Activated CD8-positive, alpha-beta memory T cell treated with anti-CD3 and anti-CD28 coated beads for 36 hours (primary cell): ENCODE measurements around the gene TEAD4. TPM values are rescaled to one million over a fixed set of nuclear protein-coding genes. Genes with fewer than 3 reads are reported as not detected.

Experiments used
- CTCF ChIA-PET: fragments of 350-600 bp; sonication (Branson Sonifier 250); formaldehyde crosslinking; loops from one replicate; lab custom pipeline; 2021; ENCODE audit warnings: antibody characterized with exemption; lab: Charles Lee
- POLR2A ChIA-PET: fragments of 350-600 bp; sonication (Branson Sonifier 250); formaldehyde crosslinking; loops from one replicate; lab custom pipeline; 2021; ENCODE audit warnings: antibody characterized with exemption; lab: Charles Lee
- total RNA-seq, 2 experiments: library from RNA; stranded (reverse); gene quantifications; one replicate each; pipeline ENCODE4 v1.2.3, GENCODE V29; 2021

Gene TEAD4
- total RNA-seq, 2 experiments from 2014 or later, result 2.2 to 2.4 TPM

DNA sequence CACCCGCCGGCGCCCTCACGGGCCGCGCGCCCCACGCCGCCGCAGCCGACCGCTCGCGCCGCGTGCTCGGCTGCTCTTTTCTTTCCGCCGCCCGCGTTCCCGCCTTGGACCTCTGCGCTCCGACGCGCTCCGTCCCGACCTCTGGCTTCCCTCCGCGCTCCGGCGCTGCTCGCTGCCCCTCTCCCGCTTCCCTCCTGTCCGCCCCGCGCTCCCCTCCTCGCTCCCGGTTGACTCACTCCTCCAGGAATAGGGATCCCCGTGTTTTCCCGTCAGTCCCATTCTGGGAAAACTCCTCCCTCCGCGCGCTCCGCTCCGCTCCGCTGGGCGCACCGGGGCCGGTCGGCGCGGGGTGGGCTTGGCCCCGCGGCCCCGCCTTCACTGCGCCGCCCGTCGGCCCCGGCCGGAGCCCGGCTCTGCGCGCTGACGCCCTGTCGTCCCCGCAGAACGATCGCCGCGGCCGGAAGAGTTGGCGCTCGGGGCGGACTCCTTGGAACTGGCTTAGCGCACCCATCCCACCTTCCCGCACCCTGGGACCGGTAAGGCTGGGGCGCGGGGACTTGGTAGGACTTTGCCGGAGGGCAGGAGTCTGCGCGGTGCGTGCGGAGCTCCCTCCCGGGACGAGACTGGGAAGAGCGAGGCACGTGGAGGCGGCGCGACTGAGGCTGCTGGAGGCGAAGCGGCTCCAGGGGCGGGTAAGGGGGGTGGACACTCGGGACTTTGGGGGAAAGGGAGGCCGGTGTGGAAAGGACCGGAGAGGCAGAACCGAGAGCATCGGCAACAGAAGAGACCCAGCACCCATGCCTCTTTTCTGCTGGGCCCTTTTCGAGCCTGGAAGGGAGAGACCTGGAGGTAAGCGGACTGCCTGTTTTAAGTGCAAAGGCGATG is 550 bp downstream of the TEAD4 start:
- ChIA-PET POLR2A (no interaction called here), CTCF (no interaction called here)

DNA sequence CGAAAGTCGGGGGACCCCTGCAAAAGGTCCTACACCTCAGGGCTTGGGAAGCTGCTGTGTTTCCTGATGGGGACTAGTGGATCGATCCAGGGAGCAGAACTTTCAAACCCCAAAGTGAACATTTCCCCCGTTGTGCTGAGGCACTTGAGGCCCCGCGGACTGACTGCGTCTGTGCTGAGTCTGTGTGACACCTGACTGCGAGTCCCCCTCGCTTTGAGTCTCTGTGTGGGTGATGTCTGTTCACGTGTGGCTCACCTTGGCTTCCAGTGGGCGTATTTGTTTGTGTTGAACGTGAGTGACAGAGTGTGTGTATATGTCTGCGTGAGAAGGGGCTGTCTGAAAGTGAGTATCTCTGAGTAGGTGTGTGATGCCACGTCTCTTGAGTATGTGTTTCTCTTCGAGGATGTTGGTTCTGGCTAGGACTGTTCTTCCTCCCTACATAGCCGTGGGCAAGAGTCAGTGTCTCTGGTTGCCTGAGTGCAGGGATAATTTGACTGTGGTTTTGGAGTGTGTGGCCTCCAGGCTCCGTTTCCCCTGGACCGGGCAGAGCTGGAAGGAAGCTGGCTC is 1.3 kb downstream of the TEAD4 start:
- ChIA-PET CTCF (no interaction called here), POLR2A (no interaction called here)

DNA sequence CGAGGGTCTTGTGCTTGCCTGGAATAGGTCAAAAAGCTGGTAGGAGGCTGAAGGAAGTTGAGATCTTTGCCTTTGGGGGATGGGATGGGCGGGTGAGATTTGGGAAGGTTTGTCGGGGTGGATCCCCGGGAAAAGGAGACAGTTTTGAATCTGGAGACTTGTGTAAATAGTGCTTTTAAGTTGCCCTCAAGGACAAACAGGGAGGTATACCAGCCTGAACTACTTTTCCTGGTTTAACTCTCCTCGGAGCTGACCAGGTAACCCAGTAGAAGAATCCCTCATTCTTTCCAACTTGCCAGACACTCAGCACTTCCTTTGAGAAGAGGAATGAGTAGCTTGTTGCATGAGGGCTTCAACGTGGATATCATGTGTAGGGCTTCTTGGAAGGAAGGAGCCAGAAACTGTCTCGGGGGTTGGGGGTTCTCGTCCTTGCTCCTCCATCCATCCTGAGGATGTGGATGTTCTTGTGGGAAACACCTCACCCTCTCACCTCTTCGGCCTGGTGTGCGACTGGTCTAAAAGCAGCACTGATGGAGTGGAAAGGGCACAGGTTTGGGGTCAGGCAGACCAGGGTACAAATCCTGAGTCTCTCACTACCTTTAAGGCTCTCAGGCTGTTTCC is 1.9 kb downstream of the TEAD4 start:
- POLR2A ChIA-PET, result no interaction called here
- CTCF ChIA-PET, result no interaction called here

DNA sequence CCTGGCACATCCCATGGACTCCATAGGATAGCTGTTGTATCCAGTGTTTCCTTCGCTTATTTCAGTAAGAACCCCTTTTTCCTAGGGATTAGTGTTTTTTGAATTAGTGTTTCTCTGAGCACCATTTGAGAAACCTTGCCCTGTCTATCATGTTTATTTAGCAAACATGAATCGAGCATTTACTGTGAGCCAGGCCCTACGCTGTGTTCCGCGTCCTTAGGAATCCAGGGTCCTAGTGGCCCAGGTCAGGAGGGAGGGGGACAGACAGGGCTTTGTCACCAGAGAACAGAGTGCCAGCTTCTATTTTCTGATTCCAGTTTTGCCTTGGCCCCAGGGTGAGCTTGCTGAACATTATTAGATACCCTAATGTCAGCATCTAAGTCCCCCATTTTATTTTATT is 2.5 kb downstream of the TEAD4 start:
- POLR2A ChIA-PET, result no interaction called here
- CTCF ChIA-PET, result no interaction called here

DNA sequence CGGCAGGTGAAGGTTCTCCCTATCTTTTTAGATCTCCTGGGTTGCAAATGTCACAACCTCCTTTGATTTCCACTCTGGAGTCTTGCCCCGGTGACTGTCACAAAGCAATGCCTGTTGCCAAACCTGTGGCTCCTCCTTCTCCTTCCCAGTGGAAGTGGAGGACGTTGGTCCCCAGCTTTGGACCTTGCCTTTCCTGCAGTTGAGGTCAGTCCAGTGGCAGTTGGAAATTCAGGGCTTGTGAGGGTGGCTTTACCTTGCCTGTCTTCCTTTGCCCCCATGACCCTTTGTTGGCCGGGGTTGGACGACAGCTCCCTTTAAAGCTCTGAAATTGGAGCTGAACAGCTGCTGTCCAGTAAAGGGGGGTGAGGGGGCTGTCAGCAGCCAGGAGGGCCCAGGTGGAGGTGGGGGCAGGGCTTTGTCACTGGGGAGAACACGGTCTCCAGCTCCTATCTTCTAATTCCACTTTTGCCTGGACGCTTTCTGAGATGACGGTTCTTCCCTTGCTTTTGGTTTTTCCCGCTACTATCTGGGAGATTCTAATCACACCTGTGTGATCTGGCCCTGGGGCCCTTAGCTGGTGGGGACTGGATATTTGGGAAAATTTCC is 4.1 kb downstream of the TEAD4 start:
- POLR2A ChIA-PET, result interaction anchor here (0.5 kb wide), 1 partner anchor 28 kb away, joined by 3 read pairs; no protein-coding TSS in a partner anchor
- CTCF ChIA-PET, result no interaction called here

DNA sequence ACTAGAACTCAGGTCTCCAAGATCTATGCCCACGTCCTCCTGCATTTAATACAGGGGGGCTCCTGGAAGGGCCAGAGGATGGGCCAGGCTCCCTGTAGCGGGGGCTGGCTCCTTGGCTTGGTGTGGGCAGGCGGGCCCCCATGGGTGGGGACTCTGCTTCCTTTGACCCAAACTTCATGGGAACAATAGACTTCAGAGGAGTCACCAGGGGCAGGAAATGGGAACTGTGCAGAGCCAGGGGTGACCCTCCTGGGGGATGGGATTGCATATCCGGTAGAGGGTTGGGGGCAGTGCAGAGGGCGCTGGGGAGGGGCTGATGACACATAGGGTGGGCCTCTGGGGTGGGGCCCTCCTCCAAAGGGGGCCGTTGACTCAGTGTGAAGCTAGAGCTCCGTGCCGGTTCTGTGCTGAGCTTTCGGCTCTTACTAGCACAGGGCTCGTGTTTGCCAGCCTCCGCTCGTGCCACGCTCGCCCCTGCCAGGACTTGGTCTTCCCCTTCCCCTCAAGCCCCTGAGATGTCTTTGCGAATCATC is 4.6 kb downstream of the TEAD4 start:
- POLR2A ChIA-PET, result no interaction called here
- CTCF ChIA-PET, result no interaction called here

DNA sequence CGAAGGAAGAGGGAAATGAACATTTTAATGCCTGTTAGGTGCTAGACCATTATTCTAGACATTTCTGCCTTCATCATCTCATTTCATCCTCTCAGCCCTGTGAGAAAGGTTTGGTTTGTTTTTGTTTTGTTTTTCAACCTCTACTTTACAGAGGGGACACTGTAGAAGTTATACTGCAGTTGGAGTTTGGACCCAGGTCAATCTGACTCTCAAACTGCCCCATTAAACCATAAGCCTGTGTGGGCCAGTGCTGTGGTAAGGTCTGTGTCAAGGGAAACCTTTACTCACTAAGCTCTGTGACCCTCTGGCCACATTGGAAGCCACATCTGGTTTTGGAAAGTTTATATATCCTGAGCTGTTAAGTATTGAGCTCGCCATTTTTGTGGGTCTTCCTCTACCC is 8.5 kb downstream of the TEAD4 start:
- POLR2A ChIA-PET, result no interaction called here

DNA sequence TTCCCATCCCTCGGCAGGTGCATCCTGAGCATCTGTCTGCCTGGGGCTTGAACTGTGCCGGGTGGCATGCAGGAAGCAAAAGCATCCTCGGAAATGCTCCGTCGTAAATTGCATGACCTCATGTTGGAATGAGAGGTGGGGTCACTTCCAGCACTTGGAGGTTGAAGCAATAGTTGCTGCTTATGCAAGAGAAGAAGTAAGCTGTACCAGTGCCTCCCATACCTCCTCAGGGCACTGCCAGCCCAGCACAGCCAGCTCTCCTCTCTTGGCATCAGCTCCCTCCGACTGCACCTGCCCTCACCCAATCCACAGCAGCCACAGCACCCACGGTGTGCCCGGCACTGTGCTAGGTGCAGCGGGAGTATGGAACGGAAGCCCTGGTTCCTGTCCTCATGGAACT is 11.5 kb downstream of the TEAD4 start:
- CTCF ChIA-PET, result no interaction called here
- POLR2A ChIA-PET, result no interaction called here

More for the DNA sequence above, 8.5 kb downstream of the TEAD4 start:
- CTCF ChIA-PET, result no interaction called here

DNA sequence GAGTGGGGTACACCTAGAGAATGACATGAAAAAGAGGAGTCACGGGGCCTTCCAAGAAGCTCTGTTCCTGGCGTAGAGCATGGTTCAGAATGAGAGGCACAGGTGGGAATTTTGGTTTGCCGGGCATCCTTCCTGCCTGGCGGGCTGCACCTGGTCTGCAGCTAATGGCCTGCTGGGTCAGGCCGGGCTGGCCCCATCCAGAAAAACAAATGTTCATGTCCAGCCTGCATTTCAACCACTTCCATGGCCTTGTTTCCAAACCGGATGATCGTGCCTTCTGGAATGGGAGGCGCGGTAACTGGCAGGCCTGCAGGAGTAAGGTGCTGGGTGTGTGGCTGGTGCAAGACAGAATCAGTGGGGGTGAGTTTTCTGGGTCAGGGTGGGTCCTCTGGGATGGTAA is 14.4 kb downstream of the TEAD4 start:
- CTCF ChIA-PET, result no interaction called here
- POLR2A ChIA-PET, result no interaction called here

DNA sequence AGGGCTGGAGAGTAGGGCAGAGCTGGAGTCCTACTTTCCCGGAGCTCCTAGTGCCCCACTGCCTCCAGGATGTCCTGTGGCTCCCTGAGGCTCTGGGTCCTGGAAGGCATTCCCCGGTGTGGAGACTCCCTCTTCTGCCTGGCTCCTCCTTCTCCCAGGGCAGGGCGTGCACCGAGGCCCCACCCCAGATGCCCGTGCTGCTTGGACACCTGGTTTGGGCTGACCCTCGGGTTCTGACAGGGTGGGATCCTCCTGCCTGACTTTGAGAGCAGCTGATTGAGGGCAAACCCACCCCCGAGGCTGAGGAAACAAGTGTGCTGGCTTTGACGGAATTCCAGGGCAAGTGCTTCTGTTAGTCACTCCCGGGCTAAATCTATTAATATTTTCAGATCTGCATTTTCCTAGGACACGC is 15.4 kb downstream of the TEAD4 start:
- CTCF ChIA-PET, result no interaction called here
- POLR2A ChIA-PET, result no interaction called here

DNA sequence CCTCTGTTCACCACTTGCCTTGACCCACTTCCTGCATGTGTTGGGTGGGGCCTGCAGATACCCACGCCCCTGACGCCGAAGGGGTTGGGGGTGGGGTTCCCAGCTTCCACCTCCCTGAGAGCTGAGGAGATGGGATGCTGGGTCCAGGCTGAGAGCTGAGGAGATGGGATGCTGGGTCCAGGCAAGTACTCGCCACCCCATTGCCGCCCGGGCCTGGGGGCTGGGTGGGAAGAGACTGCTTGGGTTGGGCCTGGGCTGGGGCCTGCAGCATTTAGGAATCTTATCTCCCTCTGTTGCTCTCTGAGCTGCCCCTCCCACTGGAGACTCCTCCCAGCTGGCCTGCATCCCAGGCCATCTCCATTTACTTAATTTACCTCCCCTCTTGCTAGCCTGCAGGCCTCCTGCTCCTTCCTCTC is 17.4 kb downstream of the TEAD4 start:
- ChIA-PET POLR2A (no interaction called here), CTCF (no interaction called here)

DNA sequence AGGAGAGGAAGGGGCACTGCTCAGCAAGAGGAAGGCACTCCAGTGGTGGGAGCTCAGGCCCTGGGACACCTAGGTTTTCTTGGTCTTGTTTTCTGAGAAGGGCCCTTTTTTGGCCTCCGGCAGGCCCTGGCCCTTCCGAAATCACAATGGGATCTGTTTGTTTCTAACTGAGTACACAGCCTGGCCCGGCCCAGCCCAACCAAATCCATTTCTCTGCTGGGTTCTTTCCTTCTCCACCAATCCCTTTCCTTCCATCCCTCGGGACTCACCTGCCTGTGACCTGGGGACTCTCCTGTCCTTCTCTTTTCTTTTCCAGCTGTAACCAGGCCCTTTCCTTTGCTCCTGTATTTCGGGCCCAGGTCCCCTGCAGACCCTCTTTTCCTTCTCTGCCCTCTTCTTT is 18.6 kb downstream of the TEAD4 start:
- ChIA-PET CTCF (no interaction called here), POLR2A (no interaction called here)

DNA sequence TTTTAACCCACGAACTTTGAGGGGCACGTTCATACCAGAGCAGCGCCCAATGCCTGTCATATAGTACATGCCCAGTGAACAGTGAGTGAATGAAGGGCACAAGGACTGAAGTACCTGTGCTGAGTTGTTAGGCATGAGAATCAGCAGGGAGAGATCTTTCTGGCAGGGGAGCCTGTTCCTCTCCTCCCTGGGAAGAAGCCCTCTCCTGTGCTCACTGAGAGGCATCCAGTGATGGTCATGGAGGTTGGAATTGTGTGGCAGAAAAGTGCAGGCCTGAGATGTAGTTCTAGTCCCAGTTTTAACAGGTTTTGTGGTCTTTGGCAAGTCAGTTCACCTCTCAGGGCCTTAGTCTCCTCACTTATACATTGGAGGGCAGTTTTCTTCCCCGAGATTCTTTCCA is 20.6 kb downstream of the TEAD4 start:
- POLR2A ChIA-PET, result no interaction called here
- CTCF ChIA-PET, result no interaction called here

DNA sequence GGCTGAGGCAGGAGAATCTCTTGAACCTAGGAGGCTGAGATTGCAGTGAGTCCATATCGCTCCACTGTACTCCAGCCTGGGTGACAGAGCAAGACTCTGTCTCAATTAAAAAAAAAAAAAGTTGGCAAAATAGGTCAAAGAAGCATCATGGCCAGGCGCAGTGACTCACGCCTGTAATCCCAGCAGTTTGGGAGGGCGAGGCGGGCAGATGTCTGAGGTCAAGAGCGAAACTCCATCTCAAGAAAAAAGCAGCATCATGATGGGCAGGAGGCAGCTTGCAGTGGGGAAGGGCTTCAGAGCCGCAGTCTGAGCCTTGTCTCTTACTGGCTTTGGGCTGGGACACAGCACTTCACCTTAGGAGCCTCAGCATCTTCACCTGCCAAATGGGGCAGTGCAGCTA is 21.4 kb downstream of the TEAD4 start:
- ChIA-PET CTCF (no interaction called here), POLR2A (no interaction called here)

DNA sequence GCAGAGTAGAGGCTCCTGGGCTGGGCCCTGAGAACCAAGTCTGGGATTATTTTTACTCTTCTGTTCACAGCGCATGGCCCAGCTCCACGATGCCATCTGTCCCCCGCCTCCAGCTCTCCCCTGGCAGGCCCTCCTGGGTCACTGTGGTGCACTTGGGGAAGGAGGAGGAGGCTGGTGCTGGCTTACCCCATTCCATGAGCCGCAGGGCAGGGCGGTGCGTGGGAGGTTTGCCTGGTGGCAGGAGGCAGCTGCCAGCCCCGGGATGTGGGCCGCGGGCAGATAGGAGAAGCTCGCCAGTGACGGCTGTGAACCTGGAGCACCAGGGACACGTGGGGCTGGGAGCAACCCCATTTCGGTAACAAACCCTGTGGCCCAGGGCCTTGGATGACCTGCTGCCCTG is 23.2 kb downstream of the TEAD4 start:
- POLR2A ChIA-PET, result no interaction called here
- CTCF ChIA-PET, result no interaction called here

DNA sequence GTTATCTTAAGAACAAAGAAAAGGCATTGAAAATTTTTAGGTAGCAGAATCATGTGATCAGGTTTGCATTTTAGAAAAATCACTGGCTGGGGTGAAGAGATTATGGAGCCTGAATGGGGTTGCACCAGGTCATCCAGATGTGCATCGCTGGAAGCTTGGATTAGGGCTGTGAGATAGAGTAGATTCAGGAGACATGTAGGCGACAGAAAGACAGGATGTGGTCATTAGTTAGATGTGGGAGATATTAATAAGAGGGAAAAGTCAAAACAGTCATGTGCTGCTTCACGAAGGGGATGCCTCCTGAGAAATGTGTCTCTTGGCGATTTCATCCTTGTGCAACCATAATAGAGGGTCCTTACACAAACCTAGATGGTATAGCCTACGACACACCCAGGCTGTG is 25.1 kb downstream of the TEAD4 start:
- CTCF ChIA-PET, result no interaction called here
- POLR2A ChIA-PET, result no interaction called here

DNA sequence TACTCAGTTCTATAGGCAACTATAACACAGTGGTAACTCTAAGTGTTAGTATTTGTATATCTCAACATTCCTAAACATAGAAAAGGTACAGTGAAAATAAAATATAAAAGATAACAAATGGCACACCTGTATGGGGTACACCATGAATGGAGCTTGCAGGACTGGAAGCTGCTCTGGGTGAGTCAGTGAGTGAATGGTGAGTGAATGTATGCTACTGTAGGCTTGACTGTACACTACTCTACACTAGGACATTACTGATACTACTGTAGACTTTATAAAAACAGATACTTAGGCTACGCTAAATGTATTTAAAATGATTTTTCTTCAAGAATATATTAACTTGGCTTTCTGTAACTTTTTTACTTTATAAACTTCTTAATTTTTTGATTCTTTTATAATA is 25.5 kb downstream of the TEAD4 start:
- POLR2A ChIA-PET, result no interaction called here
- CTCF ChIA-PET, result no interaction called here

DNA sequence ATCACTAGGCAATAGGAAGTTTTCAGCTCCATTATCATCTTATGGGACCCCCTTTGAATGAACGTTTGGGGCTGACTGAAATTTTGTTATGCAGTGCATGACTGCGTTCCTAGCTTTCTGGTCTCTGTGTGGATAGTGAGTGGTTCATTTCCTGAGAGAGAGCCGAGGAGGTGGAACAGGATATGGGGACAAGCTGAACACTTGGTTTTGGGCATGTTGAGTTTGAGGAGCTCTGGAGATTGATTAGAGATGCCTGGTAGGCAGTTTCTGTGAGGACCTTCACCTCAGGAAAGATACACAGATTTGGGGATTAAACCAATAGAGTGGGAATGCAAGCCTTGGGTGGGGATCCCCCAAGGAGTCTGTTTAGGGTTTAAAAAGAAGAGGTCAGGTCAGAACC is 27.7 kb downstream of the TEAD4 start:
- CTCF ChIA-PET, result no interaction called here
- POLR2A ChIA-PET, result no interaction called here

DNA sequence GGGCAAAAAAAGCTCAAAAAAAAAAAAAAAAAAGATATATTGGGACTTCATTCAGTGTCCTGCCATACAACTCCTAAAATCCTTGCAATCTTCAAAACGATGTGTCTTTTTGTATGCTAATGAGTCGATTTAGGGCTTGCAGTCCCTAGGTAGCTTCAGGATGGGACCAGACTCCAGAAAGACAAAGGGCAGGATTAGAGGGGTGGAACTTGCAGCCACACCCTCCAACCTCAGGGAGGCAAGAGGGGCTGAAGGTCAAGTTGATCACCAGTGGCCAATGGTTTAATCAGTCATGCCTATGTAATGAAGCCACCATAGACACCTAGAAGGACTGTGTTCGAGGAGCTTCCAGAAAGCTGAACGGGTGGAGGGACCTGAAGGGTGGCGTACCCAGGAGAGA is 29.3 kb downstream of the TEAD4 start:
- POLR2A ChIA-PET, result no interaction called here
- CTCF ChIA-PET, result no interaction called here

DNA sequence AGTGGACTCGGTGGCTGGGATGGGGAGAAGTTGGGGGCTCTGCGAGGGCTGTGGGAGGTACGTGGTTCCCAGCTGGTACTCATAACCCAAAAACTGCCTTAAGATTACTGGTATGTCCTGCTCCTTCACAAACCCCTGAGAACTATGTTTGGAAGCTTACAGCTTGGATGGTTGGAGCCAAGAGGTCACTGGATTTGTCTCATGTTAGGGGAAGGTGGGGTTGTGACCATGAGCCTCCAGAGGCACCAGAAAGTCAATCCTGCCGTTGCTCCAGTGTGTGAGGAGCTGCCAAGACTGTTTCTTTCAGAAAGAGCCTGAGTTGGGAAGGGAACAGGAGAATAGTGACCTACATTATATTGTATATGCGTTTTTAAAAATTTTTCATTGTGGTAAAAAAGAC is 33.5 kb downstream of the TEAD4 start:
- POLR2A ChIA-PET, result no interaction called here

More for the DNA sequence above, 33.5 kb downstream of the TEAD4 start:
- CTCF ChIA-PET, result no interaction called here
